AML-193 (cell line): ENCODE results near the gene TMEM92.
"Not testable (repeated sequence)": the region's sequence is repeated elsewhere in the genome, so short reads cannot be mapped to it uniquely, and the experiment has no call there.

ENCODE experiments used
- DNase-seq, 2 experiments: peaks; one replicate each; lab custom pipeline; 2025; lab: John Stamatoyannopoulos, UW

The TMEM92 gene

GRCh38 chr17:50301891-50302584 is 27.8 kb downstream of the TMEM92 start:
- DNase-seq: peak; percentile 77 to 84

DNA sequence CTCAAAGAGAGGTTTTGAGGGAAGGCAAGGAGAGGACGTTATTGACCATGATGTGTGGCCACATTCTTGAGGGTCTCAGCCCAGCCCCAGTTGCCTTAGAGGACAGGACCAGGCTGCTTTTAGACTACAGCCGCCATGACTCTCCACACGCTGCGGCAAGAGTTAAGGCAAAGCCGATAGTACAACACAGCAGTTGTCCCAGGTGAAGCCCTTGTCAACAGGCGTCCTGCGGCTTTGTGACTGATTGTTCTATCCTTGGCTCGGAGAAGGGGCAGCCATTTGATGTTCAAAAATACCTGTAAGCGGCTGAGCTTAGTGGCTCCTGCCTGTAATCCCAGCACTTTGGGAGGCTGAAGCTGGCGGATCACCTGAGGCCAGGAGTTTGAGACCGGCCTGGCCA is 28.8 kb downstream of the TMEM92 start:
- no peak for DNase-seq

DNA sequence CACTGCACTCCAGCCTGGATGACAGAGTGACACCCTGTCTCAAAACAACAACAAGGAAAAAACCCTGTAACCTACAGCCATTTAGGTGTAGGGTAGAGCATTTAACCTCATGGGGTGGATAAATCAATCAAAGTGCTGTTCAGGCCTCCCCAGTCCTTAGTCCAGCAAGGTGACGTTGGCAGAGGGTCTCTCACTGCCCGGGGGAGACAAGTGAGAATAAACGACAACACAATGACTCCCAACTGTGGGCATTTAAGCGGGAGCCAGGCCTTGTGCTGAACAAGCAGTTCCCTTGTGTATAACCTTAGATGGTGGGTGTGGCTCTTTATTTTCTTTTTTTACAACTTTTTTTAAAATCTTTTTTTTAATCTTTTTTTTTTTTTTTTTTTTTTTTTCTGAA is 29.3 kb downstream of the TMEM92 start:
- no peak for DNase-seq

DNA sequence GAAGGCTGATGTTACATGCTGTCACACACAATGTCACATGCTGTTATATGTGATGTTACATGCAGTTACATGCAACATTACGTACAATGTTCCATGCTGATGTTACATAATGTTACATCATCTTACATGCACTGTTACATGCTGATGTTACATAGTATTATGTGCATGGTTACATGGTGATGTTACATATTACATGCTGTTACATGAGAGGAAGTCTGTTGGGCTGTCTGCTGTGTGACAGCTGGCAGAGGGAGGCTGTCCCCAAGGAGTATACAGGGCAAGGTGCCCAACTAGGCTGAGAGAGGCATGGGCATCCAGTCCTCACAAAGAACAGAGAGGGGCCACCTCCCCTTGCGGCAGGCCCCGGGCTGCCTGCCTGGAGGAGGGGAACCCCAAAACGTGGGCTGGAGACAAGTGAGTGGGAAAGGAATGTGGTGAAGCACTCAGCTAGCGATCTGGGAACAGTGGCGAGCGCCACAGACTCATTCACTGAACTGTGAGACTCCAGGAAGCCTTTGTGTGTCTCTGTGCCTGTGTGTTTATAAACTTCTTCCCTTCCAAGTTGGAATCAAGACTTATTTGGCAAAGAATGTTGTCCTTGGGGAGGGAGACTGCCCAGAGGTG is 30.6 kb downstream of the TMEM92 start:
- no peak for DNase-seq

GRCh38 chr17:50307654-50308053 is 33.4 kb downstream of the TMEM92 start:
- no peak for DNase-seq

DNA sequence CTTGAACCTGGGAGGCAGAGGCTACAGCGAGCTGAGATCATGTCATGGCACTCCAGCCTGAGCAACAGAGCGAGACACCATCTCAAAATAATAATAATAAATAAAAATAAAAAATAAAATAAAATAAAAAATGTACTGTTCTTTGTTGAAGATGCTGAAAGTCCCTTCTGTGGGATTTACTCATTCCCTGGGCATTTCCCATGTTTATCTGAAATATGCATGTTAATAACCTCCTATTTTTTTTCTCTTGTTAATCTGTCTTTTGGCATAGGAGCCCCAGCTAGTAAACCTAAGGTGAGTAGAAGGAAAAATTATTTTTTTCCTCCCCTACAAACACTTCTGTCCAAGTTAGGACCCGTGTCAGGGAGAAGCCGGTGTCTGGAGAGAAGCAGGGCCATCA is 34.4 kb downstream of the TMEM92 start:
- DNase-seq: no peak

GRCh38 chr17:50310455-50311111 is 36.3 kb downstream of the TMEM92 start:
- DNase-seq: no peak

GRCh38 chr17:50311112-50311460 is 36.8 kb downstream of the TMEM92 start:
- no peak for DNase-seq

DNA sequence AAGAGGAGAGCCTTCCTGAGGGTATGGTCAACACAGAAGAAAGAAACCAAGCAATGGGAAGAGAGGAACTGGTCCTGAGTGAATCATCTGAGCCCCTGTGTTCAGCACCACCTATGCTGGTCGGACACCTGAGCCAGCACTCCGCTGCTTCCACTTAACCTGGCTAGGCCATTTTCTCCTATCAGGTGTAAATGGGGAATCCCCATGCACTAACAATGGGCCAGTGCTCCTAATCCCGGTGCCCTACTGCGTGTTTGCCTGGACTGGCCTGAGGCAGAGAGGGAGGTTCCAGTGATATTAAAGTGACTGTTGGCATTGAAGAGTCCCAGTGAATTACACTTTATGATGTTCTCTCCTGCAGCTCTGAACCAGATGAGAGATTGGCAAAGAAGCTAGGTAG is 37.2 kb downstream of the TMEM92 start:
- DNase-seq: no peak

DNA sequence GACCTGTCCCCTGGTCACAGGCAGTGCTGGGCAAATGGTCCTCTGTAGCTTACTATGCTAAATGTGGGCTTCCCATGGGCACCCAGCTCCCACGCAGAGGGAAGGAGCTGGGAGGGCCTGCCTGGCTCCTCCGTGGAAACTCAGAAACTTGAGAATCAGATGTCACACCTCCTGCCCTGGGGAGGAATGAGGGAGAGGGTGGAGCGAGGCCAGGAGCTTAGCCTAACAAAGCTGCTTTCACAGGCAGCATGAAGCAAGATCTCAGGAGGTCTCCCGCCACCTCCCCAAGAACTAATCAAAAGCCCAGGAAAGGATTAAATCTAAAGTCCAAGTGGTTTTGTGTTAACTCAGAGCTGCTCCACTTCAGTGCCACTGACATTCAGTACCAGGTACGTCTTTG is 38.0 kb downstream of the TMEM92 start:
- no peak for DNase-seq

GRCh38 chr17:50314456-50315011 is 40.3 kb downstream of the TMEM92 start:
- DNase-seq: no peak

- DNase-seq: no peak
Observed at GRCh38 chr17:50316016-50316587, 41.8 kb downstream of the TMEM92 start.

GRCh38 chr17:50316660-50317059 is 42.4 kb downstream of the TMEM92 start:
- DNase-seq: not testable (repeated sequence)

DNA sequence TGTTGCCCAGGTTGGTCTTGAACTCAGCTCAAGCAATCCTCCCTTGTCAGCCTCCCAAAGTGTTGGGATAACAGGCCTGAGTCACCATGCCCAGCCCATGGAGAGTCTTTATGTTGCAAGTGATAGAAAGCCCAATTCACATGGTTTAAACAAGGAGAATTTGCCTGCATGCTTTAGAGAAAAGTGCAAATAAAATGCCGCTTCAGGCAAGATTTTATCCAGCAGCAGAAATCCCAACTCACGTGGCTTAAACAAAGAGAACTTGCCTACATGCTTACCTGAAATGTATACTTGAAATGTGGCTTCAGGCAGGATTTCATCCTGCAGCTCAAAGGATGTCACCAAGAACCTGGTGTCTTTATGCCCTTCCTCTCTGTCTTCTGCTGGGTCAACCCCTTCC is 42.9 kb downstream of the TMEM92 start:
- no peak for DNase-seq

DNA sequence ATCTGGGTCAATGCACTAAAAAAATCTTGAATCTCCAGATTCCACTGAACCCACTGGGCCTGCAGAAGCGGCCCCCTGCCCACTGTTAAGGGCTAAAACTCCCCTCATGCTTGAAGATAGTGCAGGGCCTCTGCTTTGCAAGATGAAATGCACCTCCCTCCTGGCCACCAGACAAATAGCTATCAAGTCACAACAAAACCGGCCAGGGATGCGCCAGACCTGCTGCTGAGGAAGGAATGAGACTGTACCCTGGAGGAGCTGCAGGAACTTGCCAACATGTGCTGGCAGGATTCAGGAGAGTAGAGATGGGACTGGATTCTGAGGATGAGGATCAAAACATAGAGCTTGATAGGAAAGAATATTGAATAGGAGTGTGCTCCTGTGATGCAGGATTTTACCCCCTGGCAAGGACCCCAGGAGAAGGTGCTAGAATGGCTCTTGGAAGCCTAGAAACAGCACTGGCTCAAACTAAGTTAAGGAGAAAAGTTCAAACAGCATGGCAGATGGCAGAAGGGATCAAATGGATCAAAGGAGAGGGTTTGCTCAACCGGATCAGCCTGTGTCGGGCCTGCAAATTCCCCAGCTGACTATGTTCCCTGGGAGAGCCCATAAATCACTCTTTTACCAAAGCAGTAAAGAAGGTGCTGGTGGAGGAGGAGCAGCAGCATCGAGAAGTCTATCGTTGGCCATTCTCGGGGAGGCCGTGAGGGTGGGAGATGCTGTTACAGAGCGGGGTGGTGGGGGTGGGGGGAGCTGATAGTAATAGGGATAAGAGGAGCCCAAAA is 44.4 kb downstream of the TMEM92 start:
- DNase-seq: no peak

- no peak for DNase-seq
Observed at GRCh38 chr17:50319306-50320004, 45.2 kb downstream of the TMEM92 start.

GRCh38 chr17:50322271-50322670 is 48.0 kb downstream of the TMEM92 start:
- DNase-seq: no peak

- DNase-seq: no peak
Observed at GRCh38 chr17:50323060-50323459, 48.8 kb downstream of the TMEM92 start.

DNA sequence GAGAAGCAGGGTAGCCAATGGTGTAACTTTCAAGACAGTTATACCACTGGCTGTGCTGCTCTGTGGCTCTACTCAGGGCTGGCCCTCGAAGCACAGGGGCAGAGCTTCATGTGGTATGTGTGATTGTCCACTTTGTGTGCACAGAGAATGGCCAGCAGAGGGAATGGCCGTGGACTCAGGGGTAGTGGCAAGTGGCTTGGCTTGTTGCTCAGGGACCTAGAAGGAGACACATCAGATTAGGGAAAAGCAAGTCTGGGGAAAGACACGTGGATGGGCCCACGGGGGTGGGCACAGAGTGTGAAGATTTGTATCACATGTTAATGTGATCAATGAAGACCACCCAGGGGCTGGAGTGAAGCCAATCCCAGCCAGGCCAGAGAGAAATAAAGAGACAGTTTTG is 51.6 kb downstream of the TMEM92 start:
- DNase-seq: no peak

DNA sequence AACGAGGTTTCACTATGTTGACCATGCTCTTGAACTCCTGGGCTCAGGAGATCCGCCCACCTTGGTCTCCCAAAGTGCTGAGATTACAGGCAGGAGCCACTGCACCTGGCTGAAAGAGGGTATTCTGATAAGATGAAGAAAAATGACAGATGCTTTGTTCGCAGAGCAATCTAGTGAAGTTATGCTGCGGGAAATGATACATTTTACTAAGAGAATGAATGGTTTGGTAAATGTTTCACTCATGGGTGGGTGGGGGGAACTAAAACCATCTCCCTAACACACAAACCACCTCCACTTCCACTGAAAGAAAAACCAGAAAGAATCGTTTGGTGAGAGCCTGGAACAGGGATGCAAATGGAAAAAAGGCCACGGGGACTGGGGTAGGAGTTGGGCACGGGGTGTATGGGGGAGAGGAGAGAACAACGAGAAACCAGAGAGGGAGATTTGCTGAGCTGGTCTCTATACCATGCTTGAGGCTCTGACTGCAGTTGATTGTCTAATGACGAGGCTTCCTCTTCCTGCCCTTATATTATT is 52.6 kb downstream of the TMEM92 start:
- no peak for DNase-seq
